Occipital lobe (tissue), 2 donors: ENCODE measurements around the gene ILK. TPM values are rescaled to one million over a fixed set of nuclear protein-coding genes. Genes with fewer than 3 reads are reported as not detected.

Experiments
- DNase-seq: peaks from one replicate; lab custom pipeline; 2025; lab: John Stamatoyannopoulos, UW
- total RNA-seq: library from RNA; depleted of rRNA; stranded (reverse); fragments of >200 nt; gene quantifications from one replicate; pipeline ENCODE4 v1.2.3, GENCODE V29; 2014

ILK gene
- total RNA-seq, 1 donor from 2014 or later = 44.9 TPM

- no peak for DNase-seq
These were observed 28.5 kb upstream of the ILK start for GRCh38 chr11:6574816-6575715.

DNA sequence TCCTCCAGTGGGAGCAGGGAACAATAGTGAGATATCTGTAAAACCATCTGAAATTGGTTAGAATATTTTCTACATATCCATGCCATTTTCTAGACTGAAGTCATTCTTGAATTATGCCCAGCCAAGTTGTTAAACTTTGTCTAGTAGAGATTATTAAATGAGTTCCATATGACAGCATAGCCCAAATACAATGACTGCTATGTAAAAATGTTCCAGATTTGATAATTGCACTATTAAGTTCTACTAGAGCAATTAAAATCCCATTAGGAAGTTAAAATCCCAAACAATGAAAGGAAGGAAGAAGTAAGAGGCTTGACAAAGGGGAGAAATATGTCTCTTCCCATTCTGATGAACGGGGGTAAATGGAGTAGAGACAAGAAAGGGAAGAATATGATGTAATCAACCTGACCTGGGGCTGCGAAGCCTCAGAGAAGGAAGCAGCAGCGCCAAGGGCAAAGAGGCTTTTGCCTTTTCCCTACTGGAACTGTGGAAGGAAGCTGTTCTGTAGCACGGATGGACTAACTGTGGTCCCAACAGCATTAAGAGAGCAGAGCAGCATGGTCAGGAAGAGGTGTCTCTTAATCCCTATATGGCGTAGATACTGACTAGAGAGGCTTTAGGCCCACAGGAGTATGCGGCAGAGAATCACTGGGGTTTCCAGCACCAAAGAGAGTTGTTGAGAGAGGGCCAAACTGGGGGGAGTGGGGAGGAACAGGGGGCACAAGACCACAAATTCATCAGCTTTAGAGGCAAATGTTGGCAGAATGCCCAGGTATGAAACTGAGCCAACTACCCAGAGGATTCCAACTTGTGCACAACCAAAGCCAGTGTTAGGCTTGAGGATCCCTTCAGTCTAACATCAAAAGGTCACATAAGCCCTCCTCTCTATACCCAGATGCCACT, 26.9 kb upstream of the ILK start:
- DNase-seq = peak; percentile 72

DNA sequence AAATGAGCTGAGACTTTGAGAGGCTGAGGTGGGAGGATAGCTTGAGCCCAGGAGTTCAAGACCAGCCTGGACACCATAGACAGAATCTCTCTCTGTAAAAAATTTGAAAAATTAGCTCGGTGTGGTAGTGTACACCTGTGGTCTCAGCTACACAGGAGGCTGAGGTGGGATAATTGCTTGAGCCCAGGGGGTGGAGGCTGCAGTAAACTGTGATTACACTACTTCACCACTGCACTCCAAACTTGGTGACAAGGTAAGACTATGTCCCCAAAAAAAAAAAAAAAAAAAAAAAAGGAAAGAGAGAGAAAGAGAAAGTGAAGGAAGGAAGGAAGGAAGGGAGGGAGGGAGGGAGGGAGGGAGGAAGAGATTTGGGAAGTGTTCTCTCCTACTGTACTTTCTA, 25.4 kb upstream of the ILK start:
- DNase-seq = no peak

DNA sequence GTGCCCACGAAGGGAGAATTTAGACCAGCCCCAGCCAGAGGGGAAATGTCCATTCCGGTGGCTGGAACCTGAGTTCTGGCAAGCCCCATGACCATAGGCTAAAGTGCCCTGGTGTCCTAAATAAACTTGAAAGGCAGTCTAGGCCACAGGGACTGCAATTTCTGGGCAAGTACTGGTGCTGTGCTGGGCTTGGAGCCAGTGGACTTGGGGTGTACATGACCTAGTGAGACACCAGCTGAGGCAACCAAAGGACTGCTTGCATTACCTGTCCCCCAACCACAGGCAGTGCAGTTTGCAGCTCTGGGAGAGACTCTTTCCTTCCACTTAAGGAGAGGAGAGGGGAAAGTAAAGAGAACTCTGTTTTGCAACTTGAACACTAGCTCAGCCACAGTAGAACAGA, 23.9 kb upstream of the ILK start:
- DNase-seq = no peak

DNA sequence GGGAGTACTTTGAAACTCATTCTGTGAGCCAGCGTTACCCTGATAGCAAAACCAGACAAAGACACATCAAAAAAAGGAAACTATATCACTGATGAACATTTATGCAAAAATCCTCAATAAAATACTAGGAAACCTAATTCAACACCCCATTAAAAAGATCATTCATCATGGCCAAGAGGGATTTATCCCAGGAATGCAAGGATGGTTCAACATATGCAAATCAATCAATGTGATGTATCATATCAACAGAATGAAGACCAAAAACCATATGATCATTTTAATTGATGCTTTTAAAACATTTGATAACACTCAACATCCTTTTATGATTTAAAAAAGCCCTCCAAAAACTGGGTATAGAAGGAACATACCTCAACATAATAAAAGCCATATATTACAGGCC, 20.0 kb upstream of the ILK start:
- no peak for DNase-seq

DNA sequence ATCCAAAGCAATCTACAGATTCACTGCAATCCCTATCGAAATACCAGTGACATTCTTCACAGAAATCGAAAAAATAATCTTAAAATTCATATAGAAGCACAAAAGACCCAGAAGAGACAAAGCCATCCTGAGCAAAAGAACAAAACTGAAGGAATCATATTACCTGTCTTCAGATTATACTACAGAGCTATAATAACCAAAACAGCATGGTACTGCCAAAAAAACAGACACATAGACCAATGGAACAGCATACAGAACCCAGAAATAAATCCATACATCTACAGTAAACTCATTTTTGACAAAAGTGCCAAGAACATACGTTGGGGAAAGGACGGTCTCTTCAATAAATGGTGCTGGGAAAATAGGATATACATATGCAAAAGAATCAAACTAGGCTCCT, 19.0 kb upstream of the ILK start:
- DNase-seq = no peak

GRCh38 chr11:6586434-6587359, 16.9 kb upstream of the ILK start:
- DNase-seq = no peak

DNA sequence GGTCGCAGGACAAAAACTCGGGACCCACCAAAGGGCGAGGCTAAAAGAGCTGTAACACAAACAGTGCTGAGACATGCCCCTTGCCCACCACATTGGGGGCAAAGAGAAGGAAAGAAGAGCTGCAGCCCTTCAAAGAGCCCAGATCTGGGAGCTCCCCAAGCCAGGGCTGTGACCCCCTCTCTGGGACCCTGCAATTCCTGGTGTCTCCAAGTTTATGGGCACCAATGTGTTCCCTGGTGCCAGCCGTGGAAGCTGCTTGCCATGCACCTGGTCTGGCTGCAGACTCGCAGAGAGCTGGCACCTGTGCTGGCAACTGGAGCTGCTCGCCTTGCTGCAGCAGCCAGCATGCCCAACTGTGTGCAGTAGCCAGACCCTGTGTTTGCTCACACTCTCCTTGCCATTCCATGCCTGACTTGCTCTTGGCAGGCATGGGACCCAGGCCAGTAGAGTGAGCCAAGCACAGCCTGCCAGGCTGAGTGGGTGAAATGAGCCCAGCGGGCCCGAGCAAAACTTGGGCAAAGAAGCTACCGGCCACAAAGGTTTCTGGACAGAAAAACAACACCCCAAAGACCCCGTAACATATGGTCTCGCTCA, 16.1 kb upstream of the ILK start:
- DNase-seq = no peak

GRCh38 chr11:6588018-6588417, 15.6 kb upstream of the ILK start:
- no peak for DNase-seq

GRCh38 chr11:6594142-6594768, 9.3 kb upstream of the ILK start:
- DNase-seq = no peak

DNA sequence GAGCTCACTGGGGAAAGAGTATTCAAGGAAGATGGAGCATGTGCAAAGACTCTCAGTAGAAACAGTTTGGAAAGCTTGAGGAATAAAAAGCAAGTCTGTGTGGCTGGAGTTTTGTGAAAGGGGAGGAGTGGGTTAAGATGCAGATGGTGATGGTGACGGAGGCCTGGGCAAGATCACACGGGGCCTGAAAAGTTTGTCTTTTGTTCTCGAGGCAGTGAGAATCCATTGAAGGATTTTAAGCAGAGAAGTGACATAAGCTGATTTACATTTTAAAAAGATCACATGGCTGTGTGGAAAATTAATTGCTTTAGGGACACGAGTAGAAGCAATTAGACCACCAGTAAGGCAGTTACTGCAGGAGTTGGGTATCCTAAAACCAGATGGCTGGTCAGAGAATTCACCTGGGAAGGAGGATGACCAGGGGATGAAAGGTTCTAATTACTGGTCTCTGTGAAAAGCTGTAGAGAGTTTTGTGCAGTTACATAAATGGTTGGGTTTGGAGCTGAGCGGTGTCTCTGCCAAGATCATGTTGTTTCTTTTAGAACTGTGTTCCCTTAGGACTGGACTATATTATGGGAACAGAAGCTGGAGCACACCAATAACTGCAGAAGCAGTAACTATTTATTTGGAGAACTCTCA, 7.2 kb upstream of the ILK start:
- no peak for DNase-seq

DNA sequence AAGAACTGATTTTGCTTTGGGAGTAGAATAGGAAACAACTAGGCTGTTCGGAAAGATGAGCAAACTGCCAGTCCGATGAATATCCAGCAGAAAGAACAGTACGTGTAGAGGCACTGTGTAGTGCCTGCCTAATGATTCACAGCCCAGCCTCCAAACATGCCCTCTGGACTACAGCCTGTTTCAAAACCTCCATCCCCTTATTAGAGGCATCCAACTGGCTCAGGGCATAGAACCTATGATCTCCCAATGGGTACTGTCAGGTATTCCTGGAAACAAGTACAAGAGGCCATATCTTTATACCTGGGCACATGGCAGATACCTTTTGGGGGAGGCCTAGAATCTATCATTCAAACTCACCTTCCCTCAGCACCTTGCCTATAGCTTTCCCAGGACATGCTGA, 5.0 kb upstream of the ILK start:
- DNase-seq = no peak

- DNase-seq = no peak
These were observed 4.1 kb upstream of the ILK start for GRCh38 chr11:6599449-6599848.

DNA sequence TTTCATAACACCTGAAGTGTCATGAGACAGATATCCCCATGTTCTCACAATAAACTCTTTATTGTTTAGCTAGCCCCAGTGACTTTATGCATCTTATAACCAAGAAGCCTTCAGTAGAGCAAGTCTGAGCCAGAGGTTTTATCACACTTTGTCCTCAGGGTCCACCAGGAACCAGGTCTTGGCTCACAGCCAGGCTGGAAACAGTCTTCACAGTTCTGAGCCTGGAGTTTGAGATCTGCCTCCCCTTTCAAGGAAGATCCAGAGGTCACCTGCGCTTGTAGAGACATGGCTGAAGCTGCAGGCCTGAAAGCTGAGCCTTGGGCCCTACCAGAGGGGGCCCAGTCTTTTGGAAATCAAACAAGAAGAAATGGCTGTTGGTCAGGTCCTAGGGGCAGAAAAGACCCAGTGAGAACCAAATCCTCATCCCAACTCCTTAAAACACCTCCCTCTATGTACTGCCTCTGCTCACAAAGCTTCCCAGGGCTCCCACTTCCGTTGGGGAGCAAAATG, 3.6 kb upstream of the ILK start:
- DNase-seq = no peak

DNA sequence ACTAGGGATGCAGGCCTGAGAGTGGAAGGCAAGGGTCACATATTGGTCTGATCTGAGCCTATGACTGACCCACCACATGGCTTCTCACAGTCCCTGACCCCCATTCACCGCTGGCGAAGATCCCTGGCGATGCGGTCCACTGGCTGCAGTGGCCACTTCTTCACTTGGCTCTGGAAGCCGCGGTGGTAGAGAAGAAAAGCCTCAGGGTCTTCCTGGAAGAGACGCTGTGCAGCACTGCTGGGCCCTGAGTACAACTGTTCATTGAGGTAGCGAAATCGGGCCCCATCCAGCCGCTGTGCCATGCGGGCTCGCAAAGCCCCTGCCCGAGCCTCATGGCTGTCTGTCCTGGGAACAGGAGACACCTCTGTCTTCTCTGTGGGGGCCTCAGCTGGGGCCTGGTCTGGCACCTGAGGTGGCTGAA, 2.5 kb upstream of the ILK start:
- DNase-seq = no peak

GRCh38 chr11:6602096-6602940, 1.3 kb upstream of the ILK start:
- DNase-seq = no peak

DNA sequence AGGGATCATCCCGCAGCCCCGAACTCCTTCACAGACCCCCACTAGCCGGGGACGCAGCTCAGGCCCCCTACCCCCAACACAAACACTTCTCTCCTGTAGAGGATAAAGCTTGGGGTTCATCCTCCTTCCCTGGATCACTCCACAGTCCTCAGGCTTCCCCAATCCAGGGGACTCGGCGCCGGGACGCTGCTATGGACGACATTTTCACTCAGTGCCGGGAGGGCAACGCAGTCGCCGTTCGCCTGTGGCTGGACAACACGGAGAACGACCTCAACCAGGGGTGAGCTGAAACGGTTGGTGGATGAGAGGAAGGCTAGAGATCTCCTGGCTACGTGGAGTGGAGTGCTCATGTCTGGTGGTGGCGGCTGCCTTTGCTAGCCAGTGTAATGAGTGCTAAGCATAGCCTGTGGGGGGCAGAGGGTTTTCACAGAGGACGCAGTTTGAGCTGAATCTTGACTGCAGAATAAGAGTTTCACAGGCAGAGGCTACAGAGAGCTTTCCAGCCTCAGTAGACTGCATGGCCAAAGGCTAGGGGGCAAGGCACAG, 580 bp downstream of the ILK start:
- no peak for DNase-seq

DNA sequence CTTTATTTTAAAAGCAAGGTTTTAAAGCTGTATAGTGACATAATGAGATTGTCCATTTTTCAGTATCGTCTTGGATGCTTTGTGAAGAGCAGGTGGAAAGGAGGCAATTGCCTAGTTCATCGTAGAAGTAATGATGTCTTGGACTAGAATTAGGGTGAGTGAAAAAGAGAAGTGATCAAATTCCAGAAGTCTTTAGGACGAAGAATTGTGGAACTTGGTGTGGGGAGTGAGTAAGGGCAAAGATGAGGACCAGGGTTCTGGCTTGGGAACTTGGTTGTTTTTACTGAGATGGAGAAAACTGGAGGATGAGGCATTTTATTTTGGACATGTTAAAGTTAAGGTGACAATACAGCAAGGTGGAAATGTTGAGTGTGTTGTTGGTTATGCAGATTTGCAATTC, 1.2 kb downstream of the ILK start:
- DNase-seq = no peak
